Skeletal muscle cell (primary cell): ENCODE data around the gene CYP4F12.
"Not testable (repeated sequence)": the region's sequence is repeated elsewhere in the genome, so short reads cannot be mapped to it uniquely, and the experiment has no call there.

Experiments
- DNase-seq: peaks from one replicate; pipeline ENCODE4 v3.0.0-alpha.2; 2010; ENCODE audit warnings: low read depth
- H3K4me3 ChIP-seq: 2 replicates; pipeline ENCODE4 v1.5.1; 2011; ENCODE audit warnings: low read depth, mild to moderate bottlenecking, control low read depth, low read length, moderate library complexity

The CYP4F12 gene

DNA sequence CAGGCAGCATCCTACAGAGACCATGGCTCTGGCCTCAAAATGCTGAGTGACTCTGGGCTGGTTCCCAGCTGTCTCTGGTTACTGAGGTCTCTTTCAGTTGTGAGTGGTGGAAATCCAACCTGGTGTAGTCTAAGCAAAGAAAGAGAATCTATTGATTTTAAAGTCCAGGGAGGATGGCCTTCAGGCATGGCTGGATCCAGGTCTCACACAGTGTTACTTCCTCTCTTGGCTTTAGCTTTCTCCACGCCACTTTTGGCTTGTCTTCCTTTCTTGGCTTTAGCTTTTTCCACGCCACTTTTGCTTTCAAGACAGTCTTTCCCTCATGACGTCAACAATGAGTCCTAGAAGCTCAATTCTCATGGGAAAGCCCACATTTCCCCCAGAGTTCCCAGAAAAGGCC is 28.1 kb upstream of the CYP4F12 start:
- no peak overlapping the region for H3K4me3 ChIP-seq
- DNase-seq: no peak

- H3K4me3 ChIP-seq: no peak overlapping the region
- no peak for DNase-seq
These were observed 23.4 kb upstream of the CYP4F12 start for GRCh38 chr19:15649526-15649925.

DNA sequence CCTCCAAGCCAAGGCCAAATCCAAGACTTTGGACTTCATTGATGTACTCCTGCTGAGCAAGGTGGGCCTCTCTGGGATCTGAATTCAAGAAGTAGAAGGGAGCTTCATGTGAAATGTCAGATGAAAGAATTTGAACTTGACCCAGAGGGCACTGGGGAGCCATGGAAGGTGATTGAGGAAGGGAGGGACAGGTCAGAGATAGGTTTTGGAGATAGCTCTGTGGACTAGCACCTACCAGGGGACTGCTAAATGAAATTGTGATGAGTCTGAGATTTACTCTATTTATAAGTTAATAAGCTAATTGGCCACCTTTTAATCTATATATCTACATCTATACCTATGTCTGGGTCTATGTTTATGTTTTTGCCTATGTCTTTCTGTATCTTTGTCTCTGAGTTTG is 22.8 kb upstream of the CYP4F12 start:
- DNase-seq, H3K4me3 ChIP-seq: not testable (repeated sequence)

- H3K4me3 ChIP-seq: no peak overlapping the region
- no peak for DNase-seq
These were observed 21.1 kb upstream of the CYP4F12 start for GRCh38 chr19:15651791-15652190.

GRCh38 chr19:15652559-15653278 is 20.2 kb upstream of the CYP4F12 start:
- no peak overlapping the region for H3K4me3 ChIP-seq
- DNase-seq: no peak

GRCh38 chr19:15656467-15656866 is 16.4 kb upstream of the CYP4F12 start:
- no peak overlapping the region for H3K4me3 ChIP-seq
- no peak for DNase-seq

DNA sequence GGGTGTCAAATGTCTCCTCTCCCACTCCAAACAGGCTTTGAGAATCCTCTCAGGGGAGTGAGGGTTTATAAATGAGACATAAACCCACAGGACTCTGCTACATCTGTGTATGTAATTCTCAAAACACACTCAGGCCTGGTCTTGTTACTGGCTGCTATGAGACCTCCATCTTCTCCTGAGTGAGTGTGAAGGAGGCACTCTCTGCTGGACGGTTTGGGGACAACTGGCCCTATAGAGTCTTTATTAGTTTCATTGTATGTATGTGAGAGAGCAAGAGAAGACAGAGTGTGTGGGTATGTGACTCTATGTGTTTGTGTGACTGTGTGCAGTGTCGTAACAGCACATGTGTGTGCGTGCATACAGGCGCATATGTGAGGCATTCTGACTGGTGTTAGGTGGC is 9.6 kb upstream of the CYP4F12 start:
- H3K4me3 ChIP-seq: no peak overlapping the region
- DNase-seq: no peak

DNA sequence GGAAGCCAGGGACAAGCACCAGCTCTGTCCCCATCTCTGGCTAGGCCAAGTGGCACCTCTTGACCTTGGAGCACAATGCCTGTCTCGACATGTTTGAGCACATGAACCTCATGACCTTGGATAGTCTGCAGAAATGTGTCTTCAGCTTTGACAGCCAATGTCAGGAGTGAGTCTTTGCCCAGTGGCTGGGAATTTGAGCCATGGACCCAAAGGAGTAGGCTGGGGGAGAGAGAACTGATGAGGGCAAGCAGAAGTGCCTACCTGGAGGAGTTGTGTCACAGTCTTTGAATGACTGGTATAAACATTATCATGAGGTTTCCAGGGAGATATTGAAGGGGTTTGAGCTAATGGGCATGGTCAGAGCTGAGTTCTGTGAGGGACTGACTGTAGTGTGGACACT is 6.7 kb upstream of the CYP4F12 start:
- DNase-seq: no peak

DNA sequence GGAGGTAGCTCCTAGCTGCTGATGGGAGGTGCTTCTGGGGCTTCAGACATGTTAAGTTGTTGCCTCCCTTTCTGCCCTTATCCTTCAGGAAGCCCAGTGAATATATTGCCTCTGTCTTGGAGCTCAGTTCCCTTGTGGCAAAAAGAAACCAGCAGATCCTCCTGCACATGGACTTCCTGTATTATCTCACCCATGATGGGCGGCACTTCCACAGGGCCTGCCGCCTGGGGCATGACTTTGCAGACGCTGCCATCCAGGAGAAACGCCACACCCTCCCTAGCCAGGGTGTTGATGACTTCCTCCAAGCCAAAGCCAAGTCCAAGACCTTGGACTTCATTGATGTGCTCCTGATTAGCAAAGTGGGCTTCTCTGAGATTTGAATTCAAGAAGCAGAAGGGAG is 6.0 kb upstream of the CYP4F12 start:
- no peak overlapping the region for H3K4me3 ChIP-seq
- no peak for DNase-seq

More for the DNA sequence above, 6.7 kb upstream of the CYP4F12 start:
- H3K4me3 ChIP-seq: no peak overlapping the region

- no peak for DNase-seq
- no peak overlapping the region for H3K4me3 ChIP-seq
These were observed 3.4 kb upstream of the CYP4F12 start for GRCh38 chr19:15669440-15669839.

GRCh38 chr19:15669891-15670290 is 3.0 kb upstream of the CYP4F12 start:
- no peak overlapping the region for H3K4me3 ChIP-seq
- DNase-seq: no peak

GRCh38 chr19:15671237-15671821 is 1.6 kb upstream of the CYP4F12 start:
- no peak overlapping the region for H3K4me3 ChIP-seq
- no peak for DNase-seq

DNA sequence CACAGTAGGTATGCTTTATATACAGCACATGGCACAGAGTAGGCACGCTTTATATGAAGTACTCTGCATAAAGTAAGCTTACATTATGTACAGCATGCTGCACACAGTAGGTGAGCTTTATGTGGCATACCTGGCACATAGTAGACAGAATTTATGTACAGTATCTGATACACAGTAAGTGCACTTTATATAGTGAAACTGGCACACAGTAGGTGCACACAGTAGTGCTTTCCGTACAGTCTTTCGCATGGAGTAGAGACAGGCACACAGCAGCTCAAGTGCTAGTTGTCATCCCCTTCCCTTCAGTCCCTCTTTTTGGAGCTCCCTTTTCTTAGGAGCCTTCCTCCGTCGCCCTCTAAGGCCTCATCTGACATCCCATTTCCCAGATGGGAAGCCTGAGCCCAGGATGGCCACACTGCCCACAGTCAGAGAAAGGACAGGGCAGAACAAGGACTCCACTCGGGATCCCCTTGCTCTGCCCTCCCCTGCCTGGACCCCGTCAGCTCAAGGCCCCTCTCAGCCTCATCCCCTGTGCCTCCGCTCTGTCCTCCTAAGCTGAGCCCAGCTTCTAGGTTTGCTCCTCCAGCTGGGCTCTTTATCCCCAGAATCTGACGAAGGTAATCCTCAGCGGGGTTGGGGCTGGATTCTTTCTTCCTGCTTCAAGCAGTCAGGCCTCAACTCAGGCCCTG is 852 bp upstream of the CYP4F12 start:
- no peak overlapping the region for H3K4me3 ChIP-seq
- DNase-seq: no peak

GRCh38 chr19:15673176-15673654 is 328 bp downstream of the CYP4F12 start:
- DNase-seq: no peak

DNA sequence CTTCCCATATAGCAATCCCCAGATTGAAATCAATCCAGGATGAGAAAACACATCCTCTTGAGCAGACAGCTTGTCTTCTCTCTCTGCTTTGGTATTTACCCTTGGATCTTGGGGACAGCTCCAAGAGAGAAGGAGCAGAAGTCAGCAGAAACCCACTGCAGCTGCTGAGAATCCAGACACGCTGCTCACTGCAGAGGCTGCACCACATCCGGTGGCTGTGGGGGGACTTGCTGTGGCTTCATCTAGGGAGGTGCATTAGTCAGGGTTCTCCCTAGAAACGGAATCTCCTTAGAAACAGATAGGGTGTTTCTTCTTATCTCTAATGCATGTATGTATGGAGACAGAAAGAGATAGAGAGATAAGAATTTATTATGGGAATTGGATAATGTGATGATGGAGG is 2.7 kb downstream of the CYP4F12 start:
- no peak overlapping the region for H3K4me3 ChIP-seq
- DNase-seq: no peak

More at GRCh38 chr19:15673176-15673654, 328 bp downstream of the CYP4F12 start:
- no peak overlapping the region for H3K4me3 ChIP-seq

DNA sequence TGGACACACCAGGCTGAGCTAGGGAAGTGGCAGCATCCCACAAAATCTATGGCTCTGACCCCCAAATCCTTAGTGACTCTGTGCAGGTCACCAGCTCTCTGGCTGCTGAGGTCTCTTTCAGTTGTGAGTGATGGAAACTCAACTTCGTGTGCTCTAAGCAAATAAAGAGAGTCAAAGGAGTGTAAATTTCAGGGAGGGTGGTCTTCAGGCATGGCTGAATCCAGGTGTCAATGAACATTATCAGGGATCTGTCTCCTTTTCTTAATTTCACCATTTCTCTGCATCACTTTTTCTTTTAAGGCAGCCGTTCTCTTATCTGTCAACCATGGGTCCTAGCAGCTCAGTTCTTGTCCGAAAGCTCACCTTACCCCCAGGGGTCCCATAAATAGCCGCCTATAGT is 6.2 kb downstream of the CYP4F12 start:
- H3K4me3 ChIP-seq: no peak overlapping the region
- DNase-seq: no peak

DNA sequence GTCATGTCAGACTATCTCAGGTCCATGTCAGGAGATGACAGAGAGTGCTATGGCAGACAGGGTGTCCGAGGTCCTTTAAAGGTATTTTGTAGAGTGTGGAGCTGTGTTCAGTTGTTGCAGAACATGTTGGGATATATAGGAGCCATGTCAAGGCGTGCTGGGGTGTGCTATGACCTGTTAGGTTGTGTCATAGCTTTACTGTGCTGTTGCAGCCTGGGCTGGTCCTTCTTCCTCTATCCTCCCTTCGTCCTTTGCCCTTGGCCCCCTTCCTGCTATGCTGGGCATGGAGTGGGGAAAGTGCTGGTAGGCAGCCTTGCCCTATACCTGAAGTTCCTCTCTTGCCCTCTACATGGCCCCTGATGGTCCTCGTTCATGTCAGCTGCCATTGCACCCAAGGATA is 7.0 kb downstream of the CYP4F12 start:
- not testable (repeated sequence) for H3K4me3 ChIP-seq, DNase-seq

GRCh38 chr19:15680478-15681322 is 7.8 kb downstream of the CYP4F12 start:
- DNase-seq: no peak
- no peak overlapping the region for H3K4me3 ChIP-seq

- H3K4me3 ChIP-seq: no peak overlapping the region
- DNase-seq: no peak
These were observed 10.5 kb downstream of the CYP4F12 start for GRCh38 chr19:15683411-15683810.

GRCh38 chr19:15684828-15685227 is 11.9 kb downstream of the CYP4F12 start:
- H3K4me3 ChIP-seq: no peak overlapping the region
- DNase-seq: no peak
